ENCODE results near the gene DLG5. TPM values are rescaled to one million over a fixed set of nuclear protein-coding genes. Genes with fewer than 3 reads are reported as not detected.

Gene DLG5
- total RNA-seq, 2 experiments from 2014 or later, result 2.6 to 3.3 TPM

DNA sequence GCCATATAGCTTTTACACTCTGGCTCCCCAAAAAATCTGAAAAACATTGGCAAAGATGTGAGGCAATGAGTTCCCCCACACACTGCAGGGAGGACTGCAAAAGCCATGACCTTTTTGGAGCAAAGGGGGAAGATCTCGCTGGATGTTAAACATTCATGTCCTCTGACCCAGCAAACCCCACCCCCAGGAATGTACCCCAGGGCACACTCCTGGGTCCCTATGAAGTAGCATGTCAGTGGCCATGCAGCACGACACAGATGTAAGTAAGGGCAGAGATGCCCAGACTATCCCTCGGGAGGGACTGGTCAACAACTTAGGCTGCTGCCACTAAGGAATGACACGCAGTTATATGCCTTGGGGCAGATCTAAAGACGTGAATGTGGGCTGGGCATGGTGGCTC is 100.6 kb downstream of the DLG5 start:
- no peak overlapping the region for H3K4me3 Mint-ChIP-seq
- no peaks in the 10 kb centered on the region for H3K9me3 Mint-ChIP-seq
- intact Hi-C loops (cut with micrococcal nuclease), result no loop called here
- no peak for DNase-seq
- H3K4me1 Mint-ChIP-seq (ENCODE audit: low read depth), result no peaks in the 10 kb centered on the region
- no peaks in the 10 kb centered on the region for H3K36me3 Mint-ChIP-seq (ENCODE audit: low read depth)
- CTCF ChIA-PET, result no interaction called here
- H3K27ac Mint-ChIP-seq, result no peak overlapping the region
- no peaks in the 10 kb centered on the region for H3K27me3 Mint-ChIP-seq (ENCODE audit: low read depth)

DNA sequence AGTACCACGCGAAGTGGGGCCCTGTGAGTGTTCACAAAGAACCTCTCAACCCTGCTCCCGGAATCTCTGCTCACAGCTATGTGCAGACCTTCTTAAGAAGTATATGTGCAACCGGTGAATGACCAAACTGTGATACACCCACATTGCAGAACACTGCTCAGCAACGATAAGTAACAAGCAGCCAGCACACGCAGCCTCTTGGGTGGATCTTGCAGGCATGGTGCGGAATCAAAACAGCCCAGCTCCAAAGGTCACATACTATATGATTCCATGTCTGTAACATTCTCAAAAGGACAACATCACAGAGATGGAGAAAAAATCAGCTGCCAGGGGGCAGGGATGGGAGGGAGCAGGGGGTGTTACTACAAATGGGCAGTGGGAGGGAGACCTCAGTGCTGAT is 101.6 kb downstream of the DLG5 start:
- no peak overlapping the region for H3K4me3 Mint-ChIP-seq
- no peaks in the 10 kb centered on the region for H3K27me3 Mint-ChIP-seq (ENCODE audit: low read depth)
- intact Hi-C loops (cut with micrococcal nuclease), result no loop called here
- no peaks in the 10 kb centered on the region for H3K9me3 Mint-ChIP-seq
- H3K27ac Mint-ChIP-seq, result no peak overlapping the region
- CTCF ChIA-PET, result interaction anchor here (0.7 kb wide), 1 partner anchor 16 kb away, joined by 5 read pairs; no protein-coding TSS in a partner anchor
- DNase-seq, result no peak
- no peaks in the 10 kb centered on the region for H3K36me3 Mint-ChIP-seq (ENCODE audit: low read depth)
- no peaks in the 10 kb centered on the region for H3K4me1 Mint-ChIP-seq (ENCODE audit: low read depth)

GRCh38 chr10:77823811-77824542 is 102.6 kb downstream of the DLG5 start:
- Mint-ChIP-seq H3K4me1 (ENCODE audit: low read depth) (no peaks in the 10 kb centered on the region), H3K9me3 (no peaks in the 10 kb centered on the region), H3K36me3 (ENCODE audit: low read depth) (no peaks in the 10 kb centered on the region), H3K27me3 (ENCODE audit: low read depth) (no peaks in the 10 kb centered on the region), H3K4me3 (no peak overlapping the region), H3K27ac (no peak overlapping the region)
- CTCF ChIA-PET, result no interaction called here
- no peak for DNase-seq
- intact Hi-C loops (cut with micrococcal nuclease), result no loop called here

- no peak for DNase-seq
- Mint-ChIP-seq H3K4me1 (ENCODE audit: low read depth) (no peaks in the 10 kb centered on the region), H3K27ac (no peak overlapping the region), H3K36me3 (ENCODE audit: low read depth) (no peaks in the 10 kb centered on the region), H3K4me3 (no peak overlapping the region), H3K27me3 (ENCODE audit: low read depth) (no peaks in the 10 kb centered on the region), H3K9me3 (no peaks in the 10 kb centered on the region)
- intact Hi-C loops (cut with micrococcal nuclease), result no loop called here
- CTCF ChIA-PET, result no interaction called here
These were observed 105.0 kb downstream of the DLG5 start for GRCh38 chr10:77821551-77821950.

DNA sequence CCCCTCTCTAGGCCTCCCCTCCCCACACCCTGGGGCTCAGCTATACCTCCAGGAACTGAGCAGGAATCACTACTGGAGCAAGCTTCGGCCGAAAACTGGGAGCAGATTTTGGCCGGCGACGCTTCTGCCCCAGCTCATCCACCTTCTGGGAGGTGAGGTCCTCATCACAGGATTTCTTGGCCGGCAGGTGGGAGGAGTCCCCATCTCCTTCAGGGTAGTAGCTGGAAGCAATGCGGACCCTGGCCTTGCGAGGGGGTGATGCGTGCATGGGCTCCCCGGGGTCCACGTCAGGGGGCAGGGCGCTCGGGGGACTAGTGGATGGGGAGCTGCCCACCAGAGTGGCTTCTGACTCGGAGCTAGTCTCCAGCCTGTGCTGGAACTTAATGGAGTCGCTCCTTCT is 105.5 kb downstream of the DLG5 start:
- CTCF ChIA-PET, result no interaction called here
- Mint-ChIP-seq H3K27me3 (ENCODE audit: low read depth) (no peaks in the 10 kb centered on the region), H3K27ac (no peak overlapping the region), H3K4me3 (no peak overlapping the region), H3K9me3 (no peaks in the 10 kb centered on the region), H3K4me1 (ENCODE audit: low read depth) (no peaks in the 10 kb centered on the region), H3K36me3 (ENCODE audit: low read depth) (no peaks in the 10 kb centered on the region)
- no peak for DNase-seq
- intact Hi-C loops (cut with micrococcal nuclease), result no loop called here

DNA sequence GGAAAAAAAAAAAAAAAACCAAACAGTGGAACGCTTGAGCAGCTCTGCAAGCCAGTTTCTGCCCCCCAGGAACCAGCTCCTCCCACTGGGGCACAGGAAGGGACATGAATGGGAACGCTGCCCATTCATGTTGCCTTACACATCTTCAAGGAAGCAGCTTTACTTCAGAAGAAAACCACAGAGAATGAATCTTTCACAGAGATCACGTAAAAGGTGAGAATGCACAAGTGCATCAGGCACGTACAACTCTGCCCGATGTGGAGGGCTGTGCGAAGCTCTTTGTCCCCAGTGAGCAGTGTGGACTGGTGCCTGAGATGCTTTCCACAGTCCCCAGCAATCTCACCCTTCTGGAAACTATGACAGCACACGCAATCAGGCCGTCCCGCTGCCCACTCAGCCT is 106.2 kb downstream of the DLG5 start:
- no peak for DNase-seq
- CTCF ChIA-PET, result no interaction called here
- H3K27ac Mint-ChIP-seq, result no peak overlapping the region

DNA sequence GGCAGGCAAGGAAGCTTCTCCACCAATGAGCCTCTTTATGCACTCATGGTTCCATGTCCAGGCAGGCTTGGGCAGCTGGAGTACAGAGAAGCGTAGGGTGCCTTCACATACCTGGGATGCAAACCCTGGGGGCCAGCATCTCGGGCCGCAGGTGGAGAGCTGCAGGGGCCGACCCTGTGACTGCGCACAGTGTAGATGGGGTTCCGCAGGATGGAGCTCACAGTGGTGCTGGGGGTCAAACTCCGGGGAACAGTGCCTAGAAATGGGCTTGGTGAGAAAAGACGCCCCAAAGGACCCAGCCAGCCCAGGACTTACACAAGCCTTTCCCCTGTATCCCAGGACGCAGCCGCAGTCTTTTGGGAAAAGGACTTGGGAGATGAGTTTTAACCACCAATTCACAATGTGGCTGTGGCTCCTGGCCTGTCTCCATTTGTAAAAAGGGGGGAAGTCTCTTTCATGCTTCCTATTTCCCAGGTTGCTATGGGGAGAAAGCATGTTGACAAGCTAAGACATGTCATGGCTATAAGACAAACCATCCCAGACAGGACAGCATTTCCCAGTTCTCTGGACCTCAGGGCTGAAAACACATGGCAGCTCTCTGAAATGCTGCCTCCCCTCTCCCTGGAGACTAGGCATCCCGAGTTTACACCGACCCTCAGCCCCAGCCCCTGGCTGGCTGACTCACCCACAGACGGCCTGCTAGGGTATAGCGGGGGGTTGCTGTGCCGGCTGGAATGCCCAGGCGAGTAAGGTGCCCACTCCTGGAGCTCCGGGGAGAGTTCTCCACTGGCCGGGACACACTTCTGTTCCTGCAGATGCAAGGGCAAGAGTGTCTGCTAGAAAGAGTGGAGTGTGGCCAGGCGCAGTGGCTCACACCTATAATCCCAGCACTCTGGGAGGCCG is 107.1 kb downstream of the DLG5 start:
- CTCF ChIA-PET, result no interaction called here
- DNase-seq, result no peak
- intact Hi-C loops (cut with micrococcal nuclease), result no loop called here
- H3K27me3 Mint-ChIP-seq (ENCODE audit: low read depth), result no peaks in the 10 kb centered on the region
- no peaks in the 10 kb centered on the region for H3K36me3 Mint-ChIP-seq (ENCODE audit: low read depth)
- no peak overlapping the region for H3K27ac Mint-ChIP-seq
- H3K4me3 Mint-ChIP-seq, result no peak overlapping the region
- no peaks in the 10 kb centered on the region for H3K4me1 Mint-ChIP-seq (ENCODE audit: low read depth)
- H3K9me3 Mint-ChIP-seq, result no peaks in the 10 kb centered on the region

More for the DNA sequence above, 106.2 kb downstream of the DLG5 start:
- H3K4me1 Mint-ChIP-seq (ENCODE audit: low read depth), result no peaks in the 10 kb centered on the region
- intact Hi-C loops (cut with micrococcal nuclease), result no loop called here
- no peaks in the 10 kb centered on the region for H3K27me3 Mint-ChIP-seq (ENCODE audit: low read depth)
- no peaks in the 10 kb centered on the region for H3K9me3 Mint-ChIP-seq
- no peak overlapping the region for H3K4me3 Mint-ChIP-seq
- no peaks in the 10 kb centered on the region for H3K36me3 Mint-ChIP-seq (ENCODE audit: low read depth)

DNA sequence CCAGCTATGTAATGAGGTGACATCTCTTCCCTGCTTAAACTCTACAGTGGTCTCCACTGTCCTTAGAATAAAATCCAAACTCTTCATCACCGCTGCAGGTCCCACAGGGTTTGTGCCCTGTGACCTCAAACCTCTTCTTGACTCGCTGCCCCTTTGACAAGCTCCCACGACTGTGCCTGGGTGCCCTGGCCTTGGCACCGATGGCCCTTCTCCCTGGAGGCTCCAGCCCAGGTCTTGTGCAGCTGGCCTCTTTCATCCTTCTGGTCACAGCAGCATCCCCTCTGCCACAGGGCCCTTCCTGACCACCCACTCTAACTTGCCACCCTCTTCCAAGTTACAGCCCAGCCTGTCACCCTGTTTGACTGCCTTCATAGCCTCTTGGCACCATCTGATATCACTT is 108.2 kb downstream of the DLG5 start:
- Mint-ChIP-seq H3K9me3 (no peaks in the 10 kb centered on the region), H3K36me3 (ENCODE audit: low read depth) (no peaks in the 10 kb centered on the region), H3K4me1 (ENCODE audit: low read depth) (no peaks in the 10 kb centered on the region), H3K27ac (no peak overlapping the region), H3K27me3 (ENCODE audit: low read depth) (no peaks in the 10 kb centered on the region), H3K4me3 (no peak overlapping the region)
- intact Hi-C loops (cut with micrococcal nuclease), result no loop called here
- no peak for DNase-seq
- CTCF ChIA-PET, result no interaction called here

DNA sequence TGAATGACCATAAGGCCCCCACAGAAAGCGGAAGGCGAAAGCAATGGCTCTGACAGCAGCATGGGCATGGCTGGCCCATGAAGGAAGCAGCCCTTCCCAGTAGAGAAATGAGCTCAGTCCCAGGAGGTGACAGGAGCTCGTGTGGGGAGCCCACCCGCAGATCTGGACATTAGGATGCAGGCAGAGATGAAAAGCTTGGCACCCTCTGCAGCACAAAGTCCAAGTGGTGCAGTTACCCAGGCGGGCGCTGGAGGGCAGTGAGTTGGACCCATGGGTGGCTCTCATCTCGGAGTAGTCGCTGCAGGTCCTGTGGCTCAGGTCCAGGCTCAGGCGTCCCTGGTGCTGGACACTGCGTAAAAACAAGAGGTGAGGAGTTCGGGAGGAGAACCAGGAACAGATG is 109.0 kb downstream of the DLG5 start:
- CTCF ChIA-PET, result no interaction called here
- H3K4me1 Mint-ChIP-seq (ENCODE audit: low read depth), result no peaks in the 10 kb centered on the region
- H3K36me3 Mint-ChIP-seq (ENCODE audit: low read depth), result no peaks in the 10 kb centered on the region
- no peak for DNase-seq
- no peaks in the 10 kb centered on the region for H3K27me3 Mint-ChIP-seq (ENCODE audit: low read depth)
- intact Hi-C loops (cut with micrococcal nuclease), result no loop called here
- no peak overlapping the region for H3K4me3 Mint-ChIP-seq
- H3K9me3 Mint-ChIP-seq, result no peaks in the 10 kb centered on the region
- no peak overlapping the region for H3K27ac Mint-ChIP-seq

GRCh38 chr10:77816311-77816710 is 110.2 kb downstream of the DLG5 start:
- CTCF ChIA-PET, result no interaction called here
- Mint-ChIP-seq H3K9me3 (no peaks in the 10 kb centered on the region), H3K4me1 (ENCODE audit: low read depth) (no peaks in the 10 kb centered on the region), H3K36me3 (ENCODE audit: low read depth) (no peaks in the 10 kb centered on the region), H3K4me3 (no peak overlapping the region), H3K27me3 (ENCODE audit: low read depth) (no peaks in the 10 kb centered on the region), H3K27ac (no peak overlapping the region)
- no peak for DNase-seq
- intact Hi-C loops (cut with micrococcal nuclease), result no loop called here

DNA sequence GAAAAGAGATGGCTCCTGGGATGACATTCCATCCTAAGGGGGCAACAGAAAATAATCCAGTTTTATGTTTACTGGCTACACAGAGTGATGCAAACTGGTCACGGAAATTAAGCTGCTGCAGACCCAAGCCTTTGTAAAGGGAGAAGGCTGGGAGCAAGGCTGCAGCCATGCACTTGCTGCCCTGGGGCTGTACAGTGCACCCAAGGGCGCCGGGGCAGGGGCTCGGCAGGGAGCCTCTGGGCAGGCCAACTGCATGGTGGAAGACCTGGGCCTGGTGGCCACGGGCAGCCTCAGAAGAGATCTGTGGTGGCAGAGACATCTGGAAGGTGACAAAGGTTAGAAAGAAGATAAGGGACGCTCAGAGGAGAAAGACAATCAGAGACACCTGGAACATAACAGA is 113.8 kb downstream of the DLG5 start:
- no peaks in the 10 kb centered on the region for H3K4me1 Mint-ChIP-seq (ENCODE audit: low read depth)
- H3K27ac Mint-ChIP-seq, result no peak overlapping the region
- no peaks in the 10 kb centered on the region for H3K27me3 Mint-ChIP-seq (ENCODE audit: low read depth)
- DNase-seq, result no peak
- no peaks in the 10 kb centered on the region for H3K36me3 Mint-ChIP-seq (ENCODE audit: low read depth)
- no peak overlapping the region for H3K4me3 Mint-ChIP-seq
- intact Hi-C loops (cut with micrococcal nuclease), result no loop called here
- CTCF ChIA-PET, result no interaction called here
- H3K9me3 Mint-ChIP-seq, result no peaks in the 10 kb centered on the region

GRCh38 chr10:77811831-77812430 is 114.6 kb downstream of the DLG5 start:
- H3K27ac Mint-ChIP-seq, result no peak overlapping the region
- H3K27me3 Mint-ChIP-seq (ENCODE audit: low read depth), result no peaks in the 10 kb centered on the region
- CTCF ChIA-PET, result no interaction called here
- H3K9me3 Mint-ChIP-seq, result no peaks in the 10 kb centered on the region
- intact Hi-C loops (cut with micrococcal nuclease), result no loop called here
- H3K4me3 Mint-ChIP-seq, result no peak overlapping the region
- no peaks in the 10 kb centered on the region for H3K36me3 Mint-ChIP-seq (ENCODE audit: low read depth)
- DNase-seq, result no peak
- H3K4me1 Mint-ChIP-seq (ENCODE audit: low read depth), result no peaks in the 10 kb centered on the region

Data from activated naive CD4-positive, alpha-beta T cell treated with anti-CD3 and anti-CD28 coated beads for 36 hours (primary cell).